GM10266 (cell line): ENCODE data around the gene RAB21.
A peak's percentile ranks its signal among the peaks of the same experiment; 100 is the strongest.
"Not testable (repeated sequence)": the region's sequence is repeated elsewhere in the genome, so short reads cannot be mapped to it uniquely, and the experiment has no call there.

Experiments used
- DNase-seq: peaks from one replicate; pipeline ENCODE4 v3.0.0; 2012; ENCODE audit errors: extremely low spot score
- TF ChIP-seq, protein P1 (sequence below): IDR thresholded peaks from 2 replicates; pipeline ENCODE4 v1.5.1; 2012; ENCODE audit warnings: mild to moderate bottlenecking, low read depth; ENCODE audit not compliant: control insufficient read depth, insufficient read depth; ENCODE audit errors: missing control alignments

The RAB21 gene

GRCh38 chr12:71752891-71753290 is 1.8 kb upstream of the RAB21 start:
- no peak for DNase-seq
- TF ChIP-seq, protein P1, sequence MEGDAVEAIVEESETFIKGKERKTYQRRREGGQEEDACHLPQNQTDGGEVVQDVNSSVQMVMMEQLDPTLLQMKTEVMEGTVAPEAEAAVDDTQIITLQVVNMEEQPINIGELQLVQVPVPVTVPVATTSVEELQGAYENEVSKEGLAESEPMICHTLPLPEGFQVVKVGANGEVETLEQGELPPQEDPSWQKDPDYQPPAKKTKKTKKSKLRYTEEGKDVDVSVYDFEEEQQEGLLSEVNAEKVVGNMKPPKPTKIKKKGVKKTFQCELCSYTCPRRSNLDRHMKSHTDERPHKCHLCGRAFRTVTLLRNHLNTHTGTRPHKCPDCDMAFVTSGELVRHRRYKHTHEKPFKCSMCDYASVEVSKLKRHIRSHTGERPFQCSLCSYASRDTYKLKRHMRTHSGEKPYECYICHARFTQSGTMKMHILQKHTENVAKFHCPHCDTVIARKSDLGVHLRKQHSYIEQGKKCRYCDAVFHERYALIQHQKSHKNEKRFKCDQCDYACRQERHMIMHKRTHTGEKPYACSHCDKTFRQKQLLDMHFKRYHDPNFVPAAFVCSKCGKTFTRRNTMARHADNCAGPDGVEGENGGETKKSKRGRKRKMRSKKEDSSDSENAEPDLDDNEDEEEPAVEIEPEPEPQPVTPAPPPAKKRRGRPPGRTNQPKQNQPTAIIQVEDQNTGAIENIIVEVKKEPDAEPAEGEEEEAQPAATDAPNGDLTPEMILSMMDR = no peak

DNA sequence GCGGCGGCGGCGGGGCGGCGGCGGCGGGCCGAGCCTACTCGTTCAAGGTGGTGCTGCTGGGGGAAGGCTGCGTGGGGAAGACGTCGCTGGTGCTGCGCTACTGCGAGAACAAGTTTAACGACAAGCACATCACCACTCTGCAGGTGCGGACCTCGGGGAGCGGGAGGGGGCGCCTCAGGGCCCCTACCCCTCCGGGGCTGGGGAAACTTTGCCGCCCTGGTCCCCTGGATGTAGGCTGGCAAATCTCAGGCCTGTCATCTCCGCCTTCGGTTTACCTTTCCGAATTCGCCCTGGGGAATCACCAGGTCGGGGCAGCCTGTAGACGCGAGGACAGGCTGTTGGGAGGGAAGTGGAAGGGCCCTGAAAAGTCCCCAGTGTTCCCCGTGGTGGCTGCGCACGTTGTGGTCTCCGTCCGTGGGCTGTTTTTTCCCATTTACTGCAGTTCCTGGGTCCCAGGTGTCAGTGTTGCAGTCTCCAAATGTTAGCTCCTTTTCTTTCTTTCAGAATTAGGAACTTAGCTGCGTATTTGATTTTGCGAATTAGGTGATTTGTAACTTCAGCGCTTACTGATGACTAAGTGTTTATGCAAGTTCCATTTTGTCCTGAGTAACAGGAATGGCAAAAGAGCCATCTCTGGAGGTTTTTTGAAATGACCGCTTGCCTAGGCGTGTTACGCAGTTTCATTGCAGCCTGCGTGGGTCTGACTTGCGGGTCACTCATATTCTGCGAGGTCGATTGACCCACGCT is 656 bp downstream of the RAB21 start:
- TF ChIP-seq, protein P1 = no peak
- peak; percentile 78 for DNase-seq

DNA sequence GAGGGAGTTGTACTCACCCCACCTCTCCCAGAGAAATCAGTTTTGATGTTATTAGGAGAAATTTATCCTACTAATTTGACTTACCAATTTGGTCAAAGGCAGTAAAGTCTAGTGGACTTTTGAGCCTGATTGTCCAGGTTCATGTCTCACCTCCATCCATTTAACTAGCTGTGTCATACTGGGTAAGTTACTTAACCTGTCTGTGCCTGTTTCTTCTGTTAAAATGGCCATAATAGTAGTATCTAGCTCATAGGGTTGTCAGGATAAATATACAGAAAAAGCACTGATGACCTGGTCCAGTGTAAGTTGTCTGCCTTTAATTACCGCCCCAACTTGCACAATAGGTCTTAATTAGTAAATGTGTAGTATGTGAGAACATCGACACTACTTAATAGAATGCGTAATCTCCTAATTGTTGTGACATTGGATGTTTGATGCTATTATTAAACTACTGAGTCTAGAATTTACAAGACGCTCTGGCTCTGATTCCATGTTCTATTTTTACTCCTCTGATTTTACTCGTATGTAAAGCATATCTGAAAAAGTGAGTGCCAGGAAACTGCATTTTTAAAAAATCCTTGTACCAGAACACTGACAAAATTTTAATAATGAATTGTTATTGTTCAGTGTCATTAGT is 1.5 kb downstream of the RAB21 start:
- no peak for DNase-seq
- TF ChIP-seq, protein P1 = no peak

GRCh38 chr12:71759941-71760340 is 5.3 kb downstream of the RAB21 start:
- TF ChIP-seq, protein P1 = no peak
- no peak for DNase-seq

- TF ChIP-seq, protein P1 = no peak
- DNase-seq = no peak
Measured at GRCh38 chr12:71760471-71760870, 5.8 kb downstream of the RAB21 start.

GRCh38 chr12:71761354-71761753 is 6.7 kb downstream of the RAB21 start:
- not testable (repeated sequence) for DNase-seq

- TF ChIP-seq, protein P1 = no peak
- no peak for DNase-seq
Measured at GRCh38 chr12:71763677-71764379, 9.2 kb downstream of the RAB21 start.
